ENCODE measurements around the gene RNF112.
"Not testable (repeated sequence)": the region's sequence is repeated elsewhere in the genome, so short reads cannot be mapped to it uniquely, and the experiment has no call there.

The RNF112 gene

DNA sequence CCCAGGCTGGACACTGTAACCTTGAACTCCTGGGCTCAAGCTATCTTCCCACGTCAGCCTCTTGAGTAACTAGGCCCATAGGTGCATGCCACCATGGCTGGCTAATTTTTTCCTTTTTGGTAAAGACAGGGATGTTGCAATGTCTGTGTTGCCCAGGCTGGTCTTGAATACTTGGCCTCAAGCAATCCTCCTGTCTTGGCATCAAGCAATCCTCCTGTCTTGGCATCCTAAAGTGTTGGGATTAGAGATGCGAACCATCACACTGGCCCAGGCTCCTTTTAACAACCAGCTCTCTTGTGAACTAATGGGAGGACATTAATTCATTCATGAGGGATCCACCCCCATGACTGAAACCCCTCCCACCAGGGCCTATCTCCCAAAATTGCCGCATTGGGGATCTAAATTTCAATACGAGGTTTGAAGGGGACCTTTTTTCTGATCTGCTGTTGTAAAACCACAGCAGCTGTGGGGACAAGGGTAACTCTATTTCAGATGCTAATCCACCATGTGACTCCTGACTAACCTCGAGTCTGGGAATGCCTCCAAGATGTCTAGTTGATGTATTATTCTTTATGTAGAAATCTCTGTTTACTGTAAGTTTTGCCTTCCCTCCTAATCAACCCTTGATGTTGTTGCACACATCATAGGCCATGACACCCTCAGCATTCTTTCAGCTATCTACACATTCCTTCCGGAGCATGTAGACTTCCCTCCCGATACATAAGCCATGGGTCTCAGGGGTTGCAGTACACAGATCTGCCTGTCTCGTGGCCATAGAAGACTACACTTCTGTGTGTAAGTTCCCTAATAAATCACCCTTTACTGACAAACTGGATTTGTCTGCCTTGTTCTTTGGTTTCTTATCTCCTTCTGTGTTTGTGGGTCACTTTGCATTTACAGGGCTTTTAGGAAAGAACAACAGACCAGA, 37.6 kb downstream of the RNF112 start:
- DNase-seq (ENCODE audit: low spot score) = no peak

DNA sequence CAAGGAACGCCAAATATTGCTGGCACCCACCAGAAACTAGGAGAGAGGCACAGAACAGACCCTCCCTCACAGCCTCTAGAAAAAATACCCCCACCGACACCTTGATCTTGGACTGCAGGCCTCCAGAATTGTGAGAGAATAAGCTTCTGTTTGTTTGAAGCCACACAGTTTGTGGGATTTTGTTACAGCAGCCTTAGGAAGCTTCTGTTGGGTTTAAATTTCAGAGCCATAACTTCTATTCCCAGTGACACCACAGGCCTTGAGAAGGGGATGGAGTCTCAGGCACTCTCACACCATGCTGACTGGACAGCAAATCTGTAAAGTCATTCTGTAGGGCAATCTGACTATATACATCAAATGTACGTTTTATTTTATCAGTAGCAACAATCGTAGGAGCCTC, 38.6 kb downstream of the RNF112 start:
- DNase-seq (ENCODE audit: low spot score) = no peak

DNA sequence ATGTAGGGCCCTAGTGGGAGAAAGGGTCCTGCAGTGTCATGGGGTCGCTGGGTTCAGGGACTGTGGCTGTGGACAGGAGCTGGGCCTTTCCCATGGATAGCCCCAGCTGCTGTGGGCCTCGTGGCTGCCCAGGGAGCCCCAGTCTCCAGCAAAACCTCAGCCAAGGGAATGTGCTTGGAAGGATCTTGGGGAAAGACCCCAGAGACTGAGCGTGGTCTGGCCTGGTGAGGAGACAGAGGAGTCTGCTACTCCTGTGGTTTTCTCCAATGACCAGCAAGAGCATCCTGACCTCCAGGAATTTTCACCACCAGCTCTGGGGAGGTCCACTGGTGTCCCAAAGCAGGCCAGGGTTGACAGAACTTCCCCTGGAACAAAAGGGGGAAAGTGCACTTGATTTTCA, 42.3 kb downstream of the RNF112 start:
- no peak for DNase-seq (ENCODE audit: low spot score)

DNA sequence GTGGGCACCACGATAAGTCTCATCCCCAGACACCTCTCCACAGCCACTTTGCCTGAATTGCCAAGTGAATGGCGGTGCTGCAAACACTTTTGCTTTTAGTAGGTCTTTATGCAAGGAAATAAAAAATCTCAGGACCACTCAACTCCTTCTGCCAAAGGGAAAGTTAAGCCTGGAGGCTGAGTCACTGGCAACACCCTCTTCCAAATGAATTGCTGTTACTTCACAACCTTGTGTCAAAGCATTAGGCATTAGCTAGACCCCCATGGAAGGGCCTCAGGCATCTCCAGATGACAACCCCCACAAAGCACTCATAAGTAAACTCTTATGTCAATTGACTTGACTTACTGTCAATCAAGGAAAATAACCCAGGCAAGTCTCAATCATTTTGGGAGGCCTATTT, 43.0 kb downstream of the RNF112 start:
- no peak for DNase-seq (ENCODE audit: low spot score)

DNA sequence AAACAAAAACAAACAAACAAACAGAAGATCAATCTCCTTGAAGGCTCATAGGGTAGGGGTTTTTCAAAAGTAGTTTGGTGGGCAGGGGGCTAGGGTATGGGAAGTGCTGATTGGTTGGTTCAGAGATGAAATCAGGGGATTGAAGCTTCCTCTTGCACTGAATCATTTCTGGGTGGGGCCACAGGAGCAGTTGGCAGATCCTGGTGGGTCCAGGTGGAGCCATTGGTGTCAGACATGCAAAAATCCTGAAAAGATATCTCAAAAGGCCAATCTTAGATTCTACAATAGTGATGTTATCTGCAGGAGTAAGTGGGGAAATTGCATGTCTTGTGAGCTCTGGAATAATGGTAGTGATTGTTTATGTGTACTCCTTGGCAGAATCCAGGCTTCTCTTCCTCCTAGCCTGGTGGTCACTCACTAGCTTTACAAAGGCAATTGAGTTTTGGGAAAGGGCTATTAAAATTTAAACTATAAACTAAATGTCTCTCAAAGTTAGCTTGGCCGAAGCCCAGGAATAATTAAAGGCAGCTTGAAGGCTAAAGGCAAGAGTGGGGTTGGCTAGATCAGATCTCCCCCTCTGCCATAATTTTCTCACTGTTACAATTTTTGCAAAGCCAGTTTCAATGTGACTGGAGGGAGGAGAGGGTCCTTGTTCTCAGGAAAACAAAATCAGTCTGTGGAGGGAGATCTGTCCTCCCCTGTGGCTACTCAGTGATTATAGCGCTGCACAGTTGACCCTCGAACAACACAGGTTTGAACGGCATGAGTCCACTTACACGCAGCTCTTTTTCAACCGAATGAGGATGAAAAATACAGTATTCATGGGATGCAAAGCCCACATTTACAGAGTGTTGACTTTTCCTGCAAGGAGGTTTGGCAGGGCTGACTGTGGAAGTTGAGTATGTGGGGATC, 45.2 kb downstream of the RNF112 start:
- DNase-seq (ENCODE audit: low spot score) = no peak

DNA sequence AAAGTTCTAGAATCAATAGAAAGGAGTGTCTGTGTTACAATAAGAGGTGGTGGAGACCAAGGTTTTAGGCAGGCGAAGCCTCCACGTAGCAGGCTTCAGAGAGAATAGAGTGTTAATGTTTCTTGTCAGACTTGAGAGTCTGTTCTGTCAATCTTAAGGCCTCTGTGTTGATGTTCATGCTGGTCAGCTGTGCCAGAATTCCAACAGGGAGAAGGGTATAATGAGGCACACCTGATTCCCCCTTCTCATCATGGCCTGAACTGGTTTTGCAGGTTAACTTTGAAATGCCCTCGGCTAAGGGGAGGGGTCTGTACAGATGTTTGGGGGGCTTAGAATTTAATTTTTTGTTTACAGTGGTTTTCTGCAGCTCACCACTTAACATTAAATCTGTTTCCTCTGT, 46.0 kb downstream of the RNF112 start:
- no peak for DNase-seq (ENCODE audit: low spot score)

DNA sequence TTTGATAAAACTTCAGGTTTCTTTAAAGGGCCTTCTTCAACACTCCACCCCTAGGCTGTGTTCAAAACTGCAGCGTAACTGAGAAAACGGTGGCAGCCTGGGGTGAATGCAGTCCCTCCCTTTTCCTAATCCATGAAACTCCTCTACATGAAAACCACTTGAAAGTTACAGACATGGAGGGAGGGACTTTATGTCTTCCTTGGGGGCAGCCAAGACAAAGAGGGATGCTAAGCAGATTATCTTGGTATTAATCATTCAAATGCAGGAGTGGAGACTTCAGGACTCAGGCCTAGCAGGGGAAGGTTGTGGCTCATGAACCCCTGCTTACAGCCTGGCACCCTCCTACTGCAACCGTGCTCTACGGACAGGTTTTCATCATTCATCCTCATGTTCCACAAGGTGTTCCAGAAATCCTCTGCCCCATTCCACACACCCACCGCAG, 46.8 kb downstream of the RNF112 start:
- no peak for DNase-seq (ENCODE audit: low spot score)

DNA sequence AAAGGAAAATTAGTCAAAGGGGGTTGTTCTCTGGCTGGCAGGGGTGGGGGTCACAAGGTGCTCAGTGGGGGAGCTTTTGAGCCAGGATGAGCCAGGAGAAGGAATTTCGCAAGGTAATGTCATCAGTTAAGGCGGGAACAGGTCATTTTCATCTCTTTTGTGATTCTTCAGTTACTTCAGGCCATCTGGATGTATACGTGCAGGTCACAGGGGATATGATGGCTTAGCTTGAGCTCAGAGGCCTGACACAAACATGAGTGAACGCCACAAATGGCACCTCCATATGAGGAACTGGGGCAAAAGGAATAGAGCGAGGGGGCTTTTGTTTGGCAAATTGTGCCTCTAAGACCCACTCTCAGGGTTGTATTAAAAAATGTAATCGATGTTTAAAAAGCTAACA, 47.4 kb downstream of the RNF112 start:
- DNase-seq (ENCODE audit: low spot score) = not testable (repeated sequence)

DNA sequence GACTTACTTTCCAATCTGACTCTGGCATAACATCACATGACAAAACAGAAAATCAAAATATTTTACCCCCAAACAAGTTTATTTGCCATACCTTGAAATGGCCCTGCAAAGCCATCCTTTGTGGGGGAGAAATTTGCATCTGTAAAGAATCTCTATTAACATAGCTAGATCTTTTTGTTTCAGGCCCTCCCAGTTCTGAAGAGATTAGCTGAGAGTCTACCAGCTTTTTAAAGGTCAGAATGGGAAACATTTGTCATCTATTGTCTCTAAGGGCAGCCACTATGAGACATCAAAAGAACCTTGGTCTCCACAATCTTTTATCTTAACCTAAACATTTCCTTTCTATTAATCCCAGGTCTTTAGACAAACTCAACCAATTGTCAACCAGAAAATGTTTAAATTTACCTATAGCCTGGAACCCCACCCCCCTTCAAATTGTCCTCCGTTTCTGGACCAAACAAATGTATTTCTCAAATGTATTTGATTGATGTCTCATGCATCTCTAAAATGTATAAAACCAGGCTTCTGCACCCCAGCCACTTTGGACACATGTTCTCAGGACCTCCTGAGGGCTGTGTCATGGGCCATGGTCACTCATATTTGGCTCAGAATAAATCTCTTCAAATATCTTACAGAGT, 48.1 kb downstream of the RNF112 start:
- not testable (repeated sequence) for DNase-seq (ENCODE audit: low spot score)

DNA sequence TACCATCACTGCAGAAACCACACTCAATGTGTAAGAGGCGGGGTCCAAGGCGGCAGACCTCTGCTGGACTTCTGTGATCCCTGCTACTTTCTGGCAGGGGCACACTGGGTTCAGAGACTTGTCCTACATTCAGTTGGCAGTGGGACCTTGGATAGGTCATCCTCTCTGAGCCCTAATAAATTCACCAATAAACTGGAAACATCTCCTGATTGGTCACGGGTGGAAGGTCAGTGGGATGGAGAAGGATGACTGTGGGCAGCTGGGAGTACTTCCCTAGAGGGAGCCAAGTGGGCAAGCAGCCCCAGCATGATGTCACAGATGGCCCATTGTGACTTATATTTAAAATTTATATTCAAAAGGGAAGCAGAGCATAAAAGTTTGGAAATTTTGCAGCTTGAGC, 49.7 kb downstream of the RNF112 start:
- no peak for DNase-seq (ENCODE audit: low spot score)

DNA sequence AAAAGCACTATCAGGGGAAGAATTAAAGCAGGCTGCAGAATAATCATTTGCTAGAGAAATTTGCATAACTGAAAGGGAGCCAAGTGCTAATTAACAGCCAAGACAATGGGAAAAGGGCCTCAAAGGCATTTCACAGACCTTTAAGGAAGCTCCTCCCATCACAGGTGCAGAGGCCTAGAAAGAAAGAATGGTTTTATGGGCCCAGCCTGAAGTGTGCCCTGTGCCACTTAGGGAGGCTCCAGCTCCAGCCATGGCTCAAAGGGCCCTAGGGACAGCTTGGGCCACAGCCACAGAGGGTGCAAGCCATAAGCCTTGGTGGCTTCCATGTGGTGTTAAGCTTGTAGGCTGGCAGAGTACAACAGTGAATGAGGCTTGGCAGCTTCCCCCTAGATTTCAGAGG, 50.1 kb downstream of the RNF112 start:
- no peak for DNase-seq (ENCODE audit: low spot score)

DNA sequence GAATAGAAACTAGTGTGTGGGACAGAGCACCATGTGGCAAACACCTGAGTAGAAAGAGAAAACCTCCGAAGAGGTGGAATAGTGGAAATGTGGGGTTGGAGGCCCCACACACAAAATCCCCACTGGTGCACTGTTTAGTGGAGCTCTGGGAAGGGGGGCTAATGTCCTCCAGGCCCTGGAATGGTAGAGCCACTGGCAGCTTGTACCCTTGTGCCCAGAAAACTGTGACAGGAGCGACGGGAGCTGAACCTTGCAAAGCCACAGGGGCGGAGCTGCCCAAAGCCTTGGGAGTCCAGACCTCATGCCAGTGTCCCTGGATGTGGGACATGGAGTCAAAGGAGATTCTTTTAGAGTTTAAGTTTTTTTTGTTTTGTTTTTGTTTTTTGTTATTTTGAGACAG, 50.6 kb downstream of the RNF112 start:
- no peak for DNase-seq (ENCODE audit: low spot score)

DNA sequence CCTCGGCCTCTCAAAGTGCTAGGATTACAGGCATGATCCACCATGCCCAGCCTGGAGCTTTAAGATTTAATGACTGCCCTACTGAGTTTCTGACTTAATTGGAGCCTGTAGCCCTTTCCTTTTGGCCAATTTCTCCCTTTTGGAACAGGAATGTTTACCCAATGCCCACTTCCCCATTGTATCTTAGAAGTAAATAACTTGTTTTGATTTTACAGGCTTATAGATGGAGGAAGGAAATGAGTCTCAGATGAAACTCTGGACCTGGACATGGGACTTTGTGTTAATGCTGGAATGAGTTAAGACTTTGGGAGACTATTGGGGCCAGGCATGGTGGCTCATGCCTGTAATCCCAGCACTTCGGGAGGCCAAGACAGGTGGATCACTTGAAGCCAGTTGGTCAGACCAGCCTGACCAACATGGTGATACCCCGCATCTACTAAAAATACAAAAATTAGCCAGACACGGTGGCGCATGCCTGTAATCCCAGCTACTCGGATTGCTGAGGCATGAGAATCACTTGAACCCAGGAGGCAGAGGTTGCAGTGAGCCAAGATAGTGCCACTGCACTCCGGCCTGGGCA, 51.5 kb downstream of the RNF112 start:
- DNase-seq (ENCODE audit: low spot score) = not testable (repeated sequence)

DNA sequence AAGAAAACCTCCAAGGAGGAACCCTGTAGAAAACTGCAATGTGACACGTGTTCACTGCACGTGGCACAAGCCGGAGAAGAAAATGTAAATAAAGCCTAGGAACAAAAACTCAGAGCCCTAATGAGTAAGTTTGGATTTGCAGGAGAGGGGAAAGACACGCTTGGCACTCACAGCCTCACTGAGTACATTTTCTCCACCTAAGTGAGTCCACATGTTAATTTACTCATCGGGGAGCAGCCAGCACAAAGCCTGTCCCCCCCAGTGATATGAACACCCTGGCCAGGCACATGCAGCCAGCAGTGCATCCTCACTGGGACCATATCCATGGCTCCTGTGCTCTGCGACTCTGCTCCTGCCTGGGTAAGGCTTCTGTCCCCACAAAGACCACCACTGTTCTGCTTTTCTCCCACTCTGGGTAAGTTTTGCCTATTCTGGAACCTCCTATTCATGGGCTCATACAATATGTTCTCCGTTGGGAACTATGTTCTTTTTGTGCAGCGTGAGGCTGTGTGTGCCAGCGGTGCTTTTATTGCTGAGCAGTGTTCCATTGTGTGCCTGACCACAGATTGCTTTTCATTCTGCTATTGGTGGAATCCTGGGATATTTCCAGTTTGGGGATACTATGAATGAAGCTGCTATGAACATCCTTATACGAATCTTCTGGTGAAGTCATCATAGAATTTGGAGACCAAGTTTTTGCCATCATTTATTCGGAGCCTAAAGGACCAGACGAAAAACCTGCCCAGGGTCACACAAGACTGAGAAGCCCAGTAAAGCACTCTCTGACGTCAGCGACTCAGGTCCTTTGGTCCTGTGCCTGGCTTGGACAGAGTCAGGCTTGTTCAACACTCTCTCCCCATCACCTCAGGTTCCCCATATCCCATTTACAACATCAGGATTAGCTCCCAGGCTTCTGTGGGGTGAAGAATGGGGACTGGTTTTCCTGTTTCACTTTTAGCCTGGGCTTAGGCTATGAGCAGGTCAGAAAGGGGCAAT, 53.3 kb downstream of the RNF112 start:
- no peak for DNase-seq (ENCODE audit: low spot score)
